Measurements from ENCODE around the gene RPS5. TPM values are rescaled to one million over a fixed set of nuclear protein-coding genes. Genes with fewer than 3 reads are reported as not detected.

Gene RPS5
- total RNA-seq, 1 donor from 2014 or later, result 496 TPM

- intact Hi-C loops (cut with micrococcal nuclease), result no loop called here
- no peak for DNase-seq
- Histone ChIP-seq H3K27me3 (ENCODE audit: low read depth) (no peaks in the 10 kb centered on the region), H3K4me3 (peak overlapping the region; percentile 71), H3K27ac (replicated peaks) (peak overlapping the region; percentile 100), H3K9me3 (replicated peaks) (no peaks in the 10 kb centered on the region), H3K4me1 (peaks cover 67% of the 10 kb centered on the region), H3K36me3 (peaks cover 31% of the 10 kb centered on the region)
- no peak for TF ChIP-seq CTCF (IDR thresholded peaks at IDR 0.05; ENCODE audit: borderline replicate concordance)
Observed at GRCh38 chr19:58385891-58386575, 1.0 kb upstream of the RPS5 start.

- peak overlapping the region; percentile 100 for H3K27ac ChIP-seq (replicated peaks)
- peaks cover 44% of the 10 kb centered on the region for H3K36me3 ChIP-seq
- no peaks in the 10 kb centered on the region for H3K27me3 ChIP-seq (ENCODE audit: low read depth)
- H3K4me1 ChIP-seq, result peaks cover 55% of the 10 kb centered on the region
- peak overlapping the region; percentile 71 for H3K4me3 ChIP-seq
- no peaks in the 10 kb centered on the region for H3K9me3 ChIP-seq (replicated peaks)
- intact Hi-C loops (cut with micrococcal nuclease), result no loop called here
- TF ChIP-seq CTCF (IDR thresholded peaks at IDR 0.05; ENCODE audit: borderline replicate concordance), result no peak
- no peak for DNase-seq
Observed at GRCh38 chr19:58387338-58388174, 487 bp downstream of the RPS5 start.

GRCh38 chr19:58388175-58388526 is 1.1 kb downstream of the RPS5 start:
- Histone ChIP-seq H3K27me3 (ENCODE audit: low read depth) (no peaks in the 10 kb centered on the region), H3K4me3 (peak overlapping the region; percentile 71), H3K36me3 (peaks cover 50% of the 10 kb centered on the region), H3K9me3 (replicated peaks) (no peaks in the 10 kb centered on the region), H3K4me1 (peaks cover 55% of the 10 kb centered on the region), H3K27ac (replicated peaks) (no peak overlapping the region)
- DNase-seq, result no peak
- intact Hi-C loops (cut with micrococcal nuclease), result no loop called here
- TF ChIP-seq CTCF (IDR thresholded peaks at IDR 0.05; ENCODE audit: borderline replicate concordance), result no peak

GRCh38 chr19:58392945-58393724 is 6.1 kb downstream of the RPS5 start:
- intact Hi-C loops (cut with micrococcal nuclease), result no loop called here
- Histone ChIP-seq H3K27me3 (ENCODE audit: low read depth) (peaks cover 30% of the 10 kb centered on the region), H3K4me1 (peaks cover 40% of the 10 kb centered on the region), H3K4me3 (no peak overlapping the region), H3K36me3 (peaks cover 70% of the 10 kb centered on the region), H3K9me3 (replicated peaks) (no peaks in the 10 kb centered on the region), H3K27ac (replicated peaks) (no peak overlapping the region)
- TF ChIP-seq CTCF (IDR thresholded peaks at IDR 0.05; ENCODE audit: borderline replicate concordance), result no peak
- DNase-seq, result no peak

- no peaks in the 10 kb centered on the region for H3K9me3 ChIP-seq (replicated peaks)
Observed at GRCh38 chr19:58393725-58394033, 6.6 kb downstream of the RPS5 start.

More at GRCh38 chr19:58393725-58394033, 6.6 kb downstream of the RPS5 start:
- DNase-seq, result no peak
- peaks cover 65% of the 10 kb centered on the region for H3K36me3 ChIP-seq
- TF ChIP-seq CTCF (IDR thresholded peaks at IDR 0.05; ENCODE audit: borderline replicate concordance), result no peak
- H3K27me3 ChIP-seq (ENCODE audit: low read depth), result peaks cover 34% of the 10 kb centered on the region
- no peak overlapping the region for H3K27ac ChIP-seq (replicated peaks)
- peaks cover 35% of the 10 kb centered on the region for H3K4me1 ChIP-seq
- no peak overlapping the region for H3K4me3 ChIP-seq
- intact Hi-C loops (cut with micrococcal nuclease), result no loop called here

Data from left ventricle myocardium inferior (tissue), 1 donor.